NOMO-1 treated with dmso at 0.1 percent for 144 hours (cell line): Measurements from ENCODE around the gene DES.

Experiments
- DNase-seq: peaks from one replicate; lab custom pipeline; 2025; ENCODE audit not compliant: unreplicated experiment; lab: John Stamatoyannopoulos, UW

Gene DES

DNA sequence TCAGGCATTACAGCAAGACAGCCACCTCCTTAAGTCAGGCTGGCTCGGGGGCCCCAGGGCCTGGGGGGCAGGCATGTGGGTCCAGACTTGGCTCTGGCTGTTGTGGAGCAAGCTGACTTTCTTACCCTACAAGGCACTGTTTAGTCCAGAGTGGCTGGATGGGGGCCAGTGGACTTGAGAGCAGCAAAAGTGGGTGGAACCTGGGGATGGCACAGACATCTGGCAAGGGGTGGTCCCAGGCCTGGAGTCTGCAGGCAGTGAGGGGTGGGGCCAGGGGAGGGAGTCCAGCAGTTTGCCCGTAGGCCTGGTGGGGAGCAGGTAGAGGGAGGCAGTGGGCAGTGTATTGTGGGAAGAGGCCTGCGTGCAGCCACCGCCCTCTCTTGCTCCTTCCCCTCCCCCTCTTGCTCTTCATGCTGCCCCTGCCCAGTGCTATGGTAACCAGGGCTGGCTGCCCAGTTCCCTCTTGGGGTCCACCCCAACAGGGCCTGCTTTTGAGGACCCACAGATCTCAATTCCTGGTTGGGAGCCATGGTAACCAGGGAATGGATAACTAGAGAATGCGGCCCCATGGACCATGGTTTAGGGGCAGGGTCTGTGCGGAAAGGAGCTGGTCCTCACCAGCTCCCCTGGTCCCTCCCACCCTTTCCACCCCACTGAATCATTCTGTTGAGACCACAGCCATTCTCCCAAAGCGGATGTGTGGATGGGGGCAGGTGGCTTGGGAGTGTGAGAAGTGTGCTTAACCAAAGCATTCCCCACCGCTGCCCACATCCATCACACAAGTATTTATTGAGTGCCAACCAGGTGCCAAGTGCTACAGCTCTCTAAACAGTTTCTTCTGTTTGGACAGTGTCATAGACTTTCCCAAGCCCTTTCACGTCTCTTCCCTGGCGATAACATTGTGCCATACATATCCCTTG lies 35.8 kb downstream of the DES start:
- no peak for DNase-seq

DNA sequence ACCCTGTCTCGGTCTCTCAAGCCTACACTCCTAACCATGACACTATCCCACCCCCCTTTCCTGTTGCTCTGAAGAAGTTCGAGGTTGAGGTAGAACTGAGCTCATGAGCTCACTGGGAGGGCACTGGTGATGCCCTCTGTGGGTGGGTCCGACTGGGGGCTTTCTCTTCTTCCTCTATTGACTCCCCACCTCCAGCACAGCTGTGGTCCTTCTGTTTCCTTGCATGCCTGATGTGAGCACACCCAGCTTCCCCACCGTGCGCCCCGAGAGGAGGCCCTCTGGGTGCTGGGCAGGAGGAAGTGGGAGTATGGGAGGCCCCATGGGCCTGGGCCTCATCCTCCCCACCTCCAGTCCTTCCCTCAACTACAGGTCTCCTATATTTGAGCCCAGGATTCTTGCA lies 37.4 kb downstream of the DES start:
- DNase-seq: no peak

DNA sequence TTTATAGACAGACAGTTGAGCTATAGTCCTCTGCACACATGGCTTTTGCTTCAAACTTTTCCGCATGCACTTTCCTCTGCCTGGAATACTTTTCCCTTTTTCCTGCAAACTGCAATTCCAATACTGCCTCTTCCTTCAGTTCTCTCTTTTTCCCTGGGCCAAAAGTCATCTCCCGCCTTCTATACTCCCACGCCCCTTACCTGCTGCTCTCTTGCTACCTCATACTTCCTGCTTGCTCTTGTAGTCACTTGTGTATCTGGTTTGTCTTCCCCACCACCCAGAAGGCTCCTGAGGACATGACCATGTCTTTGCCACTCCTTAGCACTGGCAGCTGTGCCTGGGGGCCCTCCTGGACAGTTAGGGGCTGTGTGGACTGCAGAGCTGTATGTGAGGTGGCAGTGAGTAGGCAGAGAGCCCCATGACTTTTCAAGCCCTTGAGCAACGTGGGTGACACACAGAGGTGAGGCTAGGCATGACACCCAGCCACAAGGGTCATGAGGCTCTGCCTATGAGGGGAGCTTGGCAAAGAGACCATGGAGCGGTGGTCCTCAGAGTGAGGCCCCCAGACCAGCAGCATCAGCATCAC lies 39.7 kb downstream of the DES start:
- DNase-seq: no peak

DNA sequence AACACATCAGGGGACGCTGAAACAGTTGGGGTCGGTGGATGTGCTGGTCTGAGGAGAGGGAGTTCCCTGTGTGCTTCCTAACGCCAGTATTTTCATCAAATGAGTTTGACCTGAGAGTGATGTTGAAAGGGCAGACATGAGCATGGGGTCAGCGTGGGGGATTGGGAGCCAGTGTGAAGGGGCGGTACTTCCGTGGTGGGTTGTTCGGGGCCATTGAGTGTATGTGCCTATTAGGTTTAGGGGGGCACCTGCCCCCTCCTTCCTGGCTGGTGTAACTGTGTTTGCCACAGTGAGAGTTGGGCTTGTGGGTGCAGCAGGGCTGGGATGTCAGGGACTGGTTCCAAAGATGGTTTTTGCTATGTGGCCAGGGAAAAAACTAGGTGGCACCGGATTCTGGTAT lies 40.8 kb downstream of the DES start:
- DNase-seq: no peak

- no peak for DNase-seq
Observed at GRCh38 chr2:219459460-219460311, 41.5 kb downstream of the DES start.

GRCh38 chr2:219460424-219460926 lies 42.3 kb downstream of the DES start:
- no peak for DNase-seq

DNA sequence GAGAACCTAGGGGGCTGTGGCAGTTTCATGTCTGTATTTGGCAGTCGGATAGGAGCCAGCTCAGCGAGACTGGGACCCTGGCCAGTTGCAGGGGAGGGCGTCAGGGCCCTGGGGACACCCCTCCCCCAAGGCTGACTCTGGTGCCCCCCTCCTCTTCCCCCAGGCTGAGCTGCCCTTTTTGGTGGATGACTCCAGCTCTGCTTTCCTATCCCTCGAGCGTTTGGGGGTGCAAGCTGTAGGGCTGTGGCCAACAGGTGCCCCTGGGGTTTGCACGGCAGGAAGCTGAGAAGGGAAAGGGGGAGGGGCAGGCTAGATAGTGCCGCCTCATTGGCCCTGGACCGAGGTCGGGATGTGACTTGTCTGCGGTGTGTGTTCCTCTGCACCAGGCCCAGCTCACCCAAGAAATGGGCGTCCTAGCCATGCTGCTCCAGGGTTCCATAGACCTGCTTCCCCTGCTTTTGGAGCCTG lies 42.9 kb downstream of the DES start:
- DNase-seq: no peak

- DNase-seq: no peak
Observed at GRCh38 chr2:219461669-219462068, 43.5 kb downstream of the DES start.

DNA sequence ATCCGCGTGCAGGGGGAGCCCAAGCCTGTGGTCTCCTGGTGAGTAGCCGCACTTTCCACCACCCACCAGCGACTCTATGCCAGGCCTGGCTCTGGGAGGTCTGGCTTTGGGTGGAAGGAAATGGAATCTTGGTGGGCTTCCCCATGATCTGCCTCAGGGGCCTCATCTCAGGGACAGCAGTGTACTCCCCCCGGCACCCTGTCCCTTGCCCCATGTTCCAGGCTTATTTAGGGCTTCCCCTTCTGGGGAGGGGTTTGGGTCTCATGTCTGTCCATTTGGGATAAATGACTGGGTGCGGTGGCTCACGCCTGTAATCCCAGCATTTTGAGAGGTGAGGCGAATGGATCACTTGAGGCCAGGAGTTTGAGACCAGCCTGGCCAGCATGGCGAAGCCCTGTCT lies 44.2 kb downstream of the DES start:
- no peak for DNase-seq

DNA sequence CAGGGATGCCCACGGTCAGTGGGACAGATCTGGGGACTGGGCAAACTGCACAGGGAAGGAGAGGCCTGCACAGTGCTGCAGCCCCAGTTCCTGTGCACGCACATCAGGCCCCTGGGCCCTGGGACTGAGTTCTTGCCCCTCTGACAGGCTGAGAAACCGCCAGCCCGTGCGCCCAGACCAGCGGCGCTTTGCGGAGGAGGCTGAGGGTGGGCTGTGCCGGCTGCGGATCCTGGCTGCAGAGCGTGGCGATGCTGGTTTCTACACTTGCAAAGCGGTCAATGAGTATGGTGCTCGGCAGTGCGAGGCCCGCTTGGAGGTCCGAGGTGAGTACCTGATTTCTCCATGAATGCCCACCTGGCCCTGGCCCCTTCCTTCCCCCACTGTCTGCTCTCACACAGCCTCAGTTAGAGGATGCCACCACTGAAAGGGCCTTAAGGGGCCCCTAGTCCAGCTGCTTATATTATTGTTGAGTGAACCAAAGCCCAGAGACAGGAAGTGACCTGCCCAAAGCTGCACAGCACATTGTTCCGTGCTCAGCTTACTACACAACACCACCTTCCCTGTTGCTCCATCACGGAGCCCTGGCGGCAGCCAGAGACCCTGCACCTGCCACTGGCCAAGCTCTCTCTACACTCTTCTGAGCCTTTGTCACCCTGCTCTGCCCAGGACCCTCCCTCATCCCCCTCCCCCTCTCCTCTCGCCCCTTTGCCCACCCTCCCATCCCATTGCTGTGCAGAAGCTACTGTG lies 46.3 kb downstream of the DES start:
- no peak for DNase-seq

DNA sequence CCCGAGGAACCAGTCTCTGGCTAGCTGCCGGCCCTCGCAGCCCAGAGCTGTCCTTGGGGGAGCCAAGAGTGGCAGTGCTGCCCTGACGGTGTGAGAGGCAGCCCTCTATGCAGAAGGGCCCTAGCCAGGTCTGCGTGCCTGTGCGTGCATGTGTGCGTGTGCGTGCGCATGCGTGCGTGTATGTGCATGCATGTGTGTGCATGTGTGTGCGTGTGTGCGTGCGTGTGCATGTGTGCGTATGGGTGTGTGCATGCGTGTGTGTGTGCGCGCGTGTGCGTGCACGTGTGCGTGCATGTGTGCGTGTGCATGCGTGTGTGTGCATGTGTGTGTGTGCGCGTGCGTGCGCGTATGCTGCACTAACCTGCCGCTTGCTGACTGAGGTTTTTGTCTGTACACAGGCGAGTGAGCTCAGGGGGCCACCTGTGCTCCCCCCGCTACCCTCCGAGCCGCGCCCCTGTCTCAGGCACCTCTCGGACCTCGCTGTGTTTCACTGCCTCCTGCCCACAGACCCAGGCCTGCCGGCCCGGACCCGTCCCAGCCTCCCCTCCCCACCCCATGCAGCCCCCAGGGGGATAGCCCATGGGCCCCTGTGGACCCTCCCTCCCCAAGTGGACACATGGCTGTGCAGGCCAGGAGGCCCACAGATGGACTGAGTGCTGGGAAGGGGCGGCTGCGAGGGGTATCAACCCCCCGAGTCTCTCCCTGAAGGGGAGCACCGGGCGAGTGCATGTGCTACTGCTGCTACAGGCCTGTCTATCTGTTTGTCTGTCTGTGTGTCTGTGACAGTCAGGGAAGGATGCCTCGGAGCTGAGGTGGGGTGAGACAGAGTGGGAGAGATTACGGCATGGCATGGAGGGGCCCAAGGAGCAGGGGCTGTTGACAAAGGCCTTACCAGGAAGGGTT lies 47.7 kb downstream of the DES start:
- DNase-seq: no peak

DNA sequence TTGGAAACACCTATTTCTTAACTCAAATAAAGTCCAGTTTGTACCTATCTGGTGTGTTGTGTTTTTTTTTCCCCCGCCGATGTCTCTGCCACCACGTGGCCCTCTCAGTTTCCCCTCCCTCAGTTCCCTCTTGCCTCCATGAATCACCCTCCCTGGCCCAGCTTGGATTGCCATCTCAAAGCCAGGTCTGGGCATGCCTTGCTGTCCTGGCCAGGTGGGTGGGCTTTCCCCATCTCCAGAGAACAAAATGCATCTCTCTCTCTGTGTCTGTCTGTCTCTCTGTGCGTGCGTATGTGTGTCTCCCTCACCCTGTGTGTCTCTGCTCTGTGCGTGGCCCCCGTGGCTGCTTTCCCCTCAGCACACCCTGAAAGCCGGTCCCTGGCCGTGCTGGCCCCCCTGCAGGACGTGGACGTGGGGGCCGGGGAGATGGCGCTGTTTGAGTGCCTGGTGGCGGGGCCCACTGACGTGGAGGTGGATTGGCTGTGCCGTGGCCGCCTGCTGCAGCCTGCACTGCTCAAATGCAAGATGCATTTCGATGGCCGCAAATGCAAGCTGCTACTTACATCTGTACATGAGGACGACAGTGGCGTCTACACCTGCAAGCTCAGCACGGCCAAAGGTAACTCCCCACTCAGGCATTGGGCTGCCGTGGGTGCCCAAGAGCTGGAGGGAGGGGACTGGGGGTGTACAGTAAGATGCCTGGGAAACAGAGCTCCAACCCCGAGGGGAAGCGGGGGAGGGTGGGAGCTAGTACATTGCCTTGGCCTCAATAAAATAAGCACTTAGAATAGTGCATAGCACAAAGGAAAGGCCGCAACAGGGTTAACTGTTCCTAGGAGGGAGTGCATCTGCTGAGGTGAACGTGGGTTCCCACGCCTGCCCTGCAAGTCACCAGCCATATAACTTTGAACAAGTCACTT lies 48.9 kb downstream of the DES start:
- DNase-seq: no peak

GRCh38 chr2:219467736-219468075 lies 49.5 kb downstream of the DES start:
- DNase-seq: no peak

DNA sequence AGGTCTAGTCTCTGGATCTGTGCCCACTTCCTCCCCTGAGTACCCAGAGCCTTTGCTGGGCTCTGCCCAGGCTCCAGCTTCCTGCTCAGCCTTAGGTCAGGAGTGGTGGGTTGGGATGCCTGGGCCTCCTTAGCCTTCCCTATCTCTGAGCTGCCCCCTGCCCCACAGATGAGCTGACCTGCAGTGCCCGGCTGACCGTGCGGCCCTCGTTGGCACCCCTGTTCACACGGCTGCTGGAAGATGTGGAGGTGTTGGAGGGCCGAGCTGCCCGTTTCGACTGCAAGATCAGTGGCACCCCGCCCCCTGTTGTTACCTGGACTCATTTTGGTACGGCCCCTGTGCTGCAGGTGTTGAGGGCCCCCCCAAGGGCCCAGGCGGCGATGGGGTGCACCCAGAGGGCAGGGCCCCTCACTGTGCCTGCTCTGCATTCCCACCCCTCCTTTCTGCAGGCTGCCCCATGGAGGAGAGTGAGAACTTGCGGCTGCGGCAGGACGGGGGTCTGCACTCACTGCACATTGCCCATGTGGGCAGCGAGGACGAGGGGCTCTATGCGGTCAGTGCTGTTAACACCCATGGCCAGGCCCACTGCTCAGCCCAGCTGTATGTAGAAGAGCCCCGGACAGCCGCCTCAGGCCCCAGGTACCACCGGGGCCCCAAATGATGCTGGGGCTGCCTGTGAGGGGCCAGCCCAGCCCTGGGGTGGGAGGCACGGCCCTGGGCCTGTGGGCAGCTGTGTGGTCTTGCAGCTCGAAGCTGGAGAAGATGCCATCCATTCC lies 50.4 kb downstream of the DES start:
- no peak for DNase-seq

- no peak for DNase-seq
Observed at GRCh38 chr2:219469186-219469724, 51.1 kb downstream of the DES start.

DNA sequence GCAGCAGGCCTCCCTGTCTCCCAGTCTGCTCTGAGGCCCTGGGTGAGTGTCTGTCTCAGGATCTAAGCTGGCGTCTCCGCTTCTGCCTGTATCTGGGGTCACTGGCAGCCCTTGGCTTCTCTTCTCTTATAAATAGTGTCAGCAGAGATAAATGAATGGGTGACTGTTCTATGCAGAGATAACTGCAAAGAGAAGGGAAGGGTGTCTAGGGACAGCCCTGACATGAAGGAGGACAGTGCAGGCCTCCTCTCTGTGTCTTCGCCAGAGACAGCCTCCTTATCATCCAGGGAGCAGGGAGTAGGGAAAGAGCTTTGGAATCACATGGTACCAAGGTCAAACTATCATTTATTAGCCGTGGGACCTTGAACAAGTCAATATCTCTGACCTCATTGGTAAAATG lies 52.3 kb downstream of the DES start:
- DNase-seq: no peak

GRCh38 chr2:219471476-219472371 lies 53.5 kb downstream of the DES start:
- no peak for DNase-seq
